ENCODE results near the gene PDE10A.

The PDE10A gene

DNA sequence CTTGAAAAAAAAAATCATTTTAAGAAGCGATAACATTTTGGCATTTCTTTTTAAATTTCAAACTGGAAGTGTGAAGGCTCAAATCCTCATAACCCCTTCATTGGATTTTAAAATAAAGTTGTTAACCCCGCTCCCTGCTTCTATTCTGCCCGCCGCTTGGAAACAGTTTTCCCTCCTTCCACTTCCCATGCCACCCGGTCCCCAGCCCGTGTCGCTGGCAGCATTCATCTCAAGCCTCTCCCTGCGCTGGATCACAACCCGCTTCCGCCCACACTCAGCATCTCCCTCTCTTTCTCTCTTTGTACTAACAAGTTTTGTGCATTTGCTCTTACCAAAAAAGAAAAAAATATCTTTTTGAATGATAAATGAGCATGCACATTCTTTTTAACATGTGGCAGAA is 15.4 kb upstream of the PDE10A start:
- no peak for DNase-seq (ENCODE audit: low spot score)
- TF ChIP-seq, protein P1, sequence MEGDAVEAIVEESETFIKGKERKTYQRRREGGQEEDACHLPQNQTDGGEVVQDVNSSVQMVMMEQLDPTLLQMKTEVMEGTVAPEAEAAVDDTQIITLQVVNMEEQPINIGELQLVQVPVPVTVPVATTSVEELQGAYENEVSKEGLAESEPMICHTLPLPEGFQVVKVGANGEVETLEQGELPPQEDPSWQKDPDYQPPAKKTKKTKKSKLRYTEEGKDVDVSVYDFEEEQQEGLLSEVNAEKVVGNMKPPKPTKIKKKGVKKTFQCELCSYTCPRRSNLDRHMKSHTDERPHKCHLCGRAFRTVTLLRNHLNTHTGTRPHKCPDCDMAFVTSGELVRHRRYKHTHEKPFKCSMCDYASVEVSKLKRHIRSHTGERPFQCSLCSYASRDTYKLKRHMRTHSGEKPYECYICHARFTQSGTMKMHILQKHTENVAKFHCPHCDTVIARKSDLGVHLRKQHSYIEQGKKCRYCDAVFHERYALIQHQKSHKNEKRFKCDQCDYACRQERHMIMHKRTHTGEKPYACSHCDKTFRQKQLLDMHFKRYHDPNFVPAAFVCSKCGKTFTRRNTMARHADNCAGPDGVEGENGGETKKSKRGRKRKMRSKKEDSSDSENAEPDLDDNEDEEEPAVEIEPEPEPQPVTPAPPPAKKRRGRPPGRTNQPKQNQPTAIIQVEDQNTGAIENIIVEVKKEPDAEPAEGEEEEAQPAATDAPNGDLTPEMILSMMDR (IDR thresholded peaks at IDR 0.05; ENCODE audit: extremely low read depth, missing control alignments): no peak

DNA sequence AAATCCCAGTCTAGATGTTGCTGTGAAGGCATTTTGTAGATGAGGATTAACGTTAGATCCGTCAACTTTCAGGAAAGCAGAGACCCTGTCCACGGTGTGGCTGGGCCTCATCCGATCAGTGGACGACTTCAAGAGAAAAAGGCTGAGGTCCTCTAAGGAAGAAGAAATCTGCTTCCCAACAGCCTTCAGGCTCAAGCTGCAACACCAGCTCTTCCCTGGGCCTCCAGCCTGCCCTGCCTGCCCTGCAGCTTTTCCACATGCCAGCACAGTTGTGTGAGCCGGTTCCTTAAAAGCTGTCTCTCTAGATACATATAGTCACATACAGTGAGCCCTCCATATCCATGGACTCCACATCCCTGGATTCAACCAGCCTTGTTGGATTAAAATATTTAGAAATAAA is 14.1 kb upstream of the PDE10A start:
- TF ChIP-seq, protein P1 (IDR thresholded peaks at IDR 0.05; ENCODE audit: extremely low read depth, missing control alignments): no peak
- DNase-seq (ENCODE audit: low spot score): no peak

DNA sequence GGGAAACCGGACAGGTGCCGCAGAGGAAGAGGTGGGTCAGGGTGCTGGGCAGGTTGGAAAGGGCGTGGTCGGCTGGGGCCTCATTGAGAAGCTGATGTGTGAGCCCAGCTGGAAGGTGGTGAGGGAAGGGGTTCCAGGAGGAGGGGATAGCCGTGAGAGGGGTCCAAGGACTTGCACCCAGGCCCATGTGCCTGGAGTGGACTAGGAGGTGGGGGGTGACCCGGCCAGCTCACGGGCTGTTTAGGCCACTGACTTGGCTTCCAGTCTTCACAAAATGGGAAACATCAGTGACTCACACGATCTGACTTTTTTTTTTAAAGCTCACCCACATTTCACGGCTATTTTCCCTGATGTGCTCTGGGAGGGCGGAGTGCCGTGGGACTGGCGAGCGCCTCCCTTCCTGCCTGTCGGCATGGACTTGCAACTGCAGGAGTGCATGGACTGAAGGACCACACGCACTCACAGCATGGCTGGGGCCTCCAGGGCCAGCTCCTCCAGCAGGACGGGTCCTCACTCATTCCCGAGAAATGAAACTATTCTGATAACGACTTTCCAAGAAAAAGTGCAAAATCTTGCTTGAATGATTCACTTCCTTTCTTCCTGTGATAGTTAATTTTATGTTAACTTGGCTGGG is 13.5 kb upstream of the PDE10A start:
- no peak for DNase-seq (ENCODE audit: low spot score)
- TF ChIP-seq, protein P1 (IDR thresholded peaks at IDR 0.05; ENCODE audit: extremely low read depth, missing control alignments): no peak

DNA sequence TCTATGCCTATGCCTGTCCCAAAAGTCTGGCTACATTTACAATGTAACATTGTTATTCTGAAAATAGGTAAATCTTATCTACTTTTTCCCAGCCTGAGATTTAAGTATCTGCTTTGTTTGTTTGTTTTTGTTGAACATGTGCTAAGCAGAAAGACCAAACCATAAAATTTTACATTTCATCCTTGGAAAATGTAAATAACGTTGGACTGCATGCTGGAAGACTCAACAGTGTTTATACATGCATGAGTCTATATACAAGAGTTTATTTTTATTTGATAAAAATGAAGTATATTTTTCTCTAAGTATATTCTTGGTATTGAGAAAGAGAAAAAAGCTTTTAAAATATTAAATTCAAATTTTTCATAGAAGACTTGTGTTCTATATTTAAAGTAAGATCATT is 12.1 kb upstream of the PDE10A start:
- TF ChIP-seq, protein P1 (IDR thresholded peaks at IDR 0.05; ENCODE audit: extremely low read depth, missing control alignments): no peak
- no peak for DNase-seq (ENCODE audit: low spot score)

DNA sequence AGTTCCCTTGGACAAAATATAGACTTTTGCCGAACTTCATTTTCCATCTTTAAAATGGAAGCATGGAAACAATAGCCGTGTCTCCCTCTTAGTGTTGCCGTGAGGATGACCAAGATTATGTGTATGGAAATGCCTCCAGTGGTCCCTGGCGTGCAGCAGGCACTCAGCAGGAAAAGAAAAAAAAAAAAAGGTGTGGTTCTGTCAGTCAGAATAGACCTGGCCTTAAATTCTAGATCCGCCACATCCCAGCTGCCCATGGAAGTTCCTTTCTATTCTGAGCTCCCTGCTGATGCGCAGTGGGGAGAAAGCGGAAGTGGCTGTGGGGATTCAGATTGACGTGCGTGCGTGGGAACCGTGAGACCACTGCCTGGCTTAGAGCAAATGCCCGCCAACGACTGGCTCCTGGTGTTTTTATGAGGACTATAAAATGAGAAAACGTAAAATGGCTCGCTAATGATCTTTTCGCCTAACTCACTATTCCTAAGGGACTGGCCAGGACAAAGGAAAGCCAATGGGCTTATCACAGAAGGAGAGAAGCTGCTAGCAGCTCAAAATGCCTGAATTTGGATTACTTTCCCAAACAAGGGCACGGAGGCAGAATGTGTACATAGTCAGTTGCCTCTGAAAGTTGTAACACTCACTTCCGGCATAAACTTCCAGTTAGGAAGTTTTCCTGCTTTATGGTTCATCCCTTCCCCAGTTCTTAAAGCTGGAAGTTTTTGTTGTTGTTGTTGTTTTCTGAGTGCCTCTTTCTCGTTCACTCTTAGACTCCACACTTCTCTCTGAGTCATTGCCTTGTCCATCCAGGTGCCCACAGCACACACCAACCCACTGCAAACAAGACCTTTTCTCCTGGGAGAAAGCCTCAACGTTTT is 11.4 kb upstream of the PDE10A start:
- no peak for DNase-seq (ENCODE audit: low spot score)
- TF ChIP-seq, protein P1 (IDR thresholded peaks at IDR 0.05; ENCODE audit: extremely low read depth, missing control alignments): no peak

DNA sequence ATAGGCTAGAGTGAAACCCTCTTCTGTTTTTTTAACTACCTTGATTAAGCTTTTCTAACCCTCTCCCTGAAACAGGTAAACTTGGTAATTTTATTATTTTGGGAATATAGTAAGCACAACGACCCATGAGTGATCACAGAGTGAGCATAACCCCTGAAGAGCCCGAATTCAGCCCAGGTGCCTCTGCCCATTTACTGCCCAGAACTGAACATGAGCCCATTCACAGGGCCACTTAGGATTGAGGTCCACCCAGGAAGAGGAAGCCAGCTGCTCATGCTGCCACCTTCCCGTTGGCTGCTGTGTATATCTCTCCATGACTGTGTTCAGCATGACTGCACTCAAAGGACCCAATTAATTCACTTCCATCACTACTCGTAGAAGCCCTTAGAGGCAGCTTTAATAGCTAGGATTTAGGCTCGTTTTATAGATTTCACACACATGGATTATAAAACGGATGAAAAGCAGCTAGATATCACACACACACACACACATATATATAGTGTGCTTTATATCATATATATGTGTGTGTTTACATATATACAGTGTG is 8.3 kb upstream of the PDE10A start:
- TF ChIP-seq, protein P1 (IDR thresholded peaks at IDR 0.05; ENCODE audit: extremely low read depth, missing control alignments): no peak

DNA sequence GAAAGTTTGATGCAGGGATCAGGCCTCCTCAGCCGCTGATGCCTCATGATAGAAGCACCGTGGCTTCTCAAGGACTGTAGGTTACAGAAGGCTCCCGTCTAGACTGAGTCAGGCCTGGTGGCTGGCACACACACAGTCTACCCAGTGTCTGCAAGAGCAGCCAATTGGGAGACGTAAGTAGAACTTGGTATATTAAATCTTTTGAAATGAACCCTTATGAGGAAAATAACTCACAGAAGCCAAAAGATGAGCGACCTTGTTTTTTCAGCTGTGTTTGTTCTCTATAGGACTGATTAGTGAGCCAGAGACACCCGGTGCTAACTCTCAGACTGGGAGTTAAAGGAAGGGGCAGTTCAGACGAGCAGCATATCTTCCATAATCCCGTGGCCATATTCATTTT is 5.9 kb upstream of the PDE10A start:
- TF ChIP-seq, protein P1 (IDR thresholded peaks at IDR 0.05; ENCODE audit: extremely low read depth, missing control alignments): no peak
- no peak for DNase-seq (ENCODE audit: low spot score)

More for the DNA sequence above, 8.3 kb upstream of the PDE10A start:
- no peak for DNase-seq (ENCODE audit: low spot score)

Measured in GM20000 (cell line).